DND-41 (cell line): Measurements from ENCODE around the gene FXYD5.

ENCODE experiments used
- ATAC-seq: fragments of 200-7000 bp; cut with Tn5 transposase; 3 replicates; pipeline ENCODE4 v1.9.1; 2021; ENCODE audit warnings: low read depth; ENCODE audit not compliant: insufficient read depth
- DNase-seq: peaks from one replicate; pipeline ENCODE4 v3.0.0-alpha.2; 2020
- H2AFZ ChIP-seq: 2 replicates; pipeline ENCODE4 v1.6.0; 2012; ENCODE audit warnings: low read depth, low read length
- H3K27ac ChIP-seq: 2 replicates; pipeline ENCODE4 v1.5.1; 2012; ENCODE audit warnings: low read length, inconsistent platforms
- H3K27me3 ChIP-seq: fragments of 200-600 bp; sonication (generic); 2 replicates; pipeline ENCODE4 v1.6.0; 2012; ENCODE audit warnings: low read length, mild to moderate bottlenecking, inconsistent platforms; ENCODE audit not compliant: insufficient read depth, poor library complexity
- H3K36me3 ChIP-seq: 2 replicates; pipeline ENCODE4 v1.5.1; 2012; ENCODE audit warnings: low read length, inconsistent platforms; ENCODE audit not compliant: insufficient read depth
- H3K4me1 ChIP-seq: 2 replicates; pipeline ENCODE4 v1.5.1; 2012; ENCODE audit warnings: mild to moderate bottlenecking, low read length; ENCODE audit not compliant: insufficient read depth
- H3K4me2 ChIP-seq: 2 replicates; pipeline ENCODE4 v1.6.0; 2012; ENCODE audit warnings: mild to moderate bottlenecking, moderate library complexity, low read length, inconsistent platforms; ENCODE audit not compliant: insufficient read depth
- H3K4me3 ChIP-seq, 2 experiments: fragments of 200-600 bp in 1 of 2; shearing (Covaris generic) in 1 of 2; 2 replicates each; pipeline ENCODE4 v1.5.1; 2012 to 2016; ENCODE audit warnings: inconsistent platforms in 2 of 2, low read length in 2 of 2, mild to moderate bottlenecking in 2 of 2, low read depth in 1 of 2, moderate library complexity in 1 of 2
- H3K79me2 ChIP-seq: 2 replicates; pipeline ENCODE4 v1.6.0; 2012; ENCODE audit warnings: low read length, inconsistent platforms; ENCODE audit not compliant: insufficient read depth
- H3K9ac ChIP-seq: 2 replicates; pipeline ENCODE4 v1.6.0; 2012; ENCODE audit warnings: low read depth, mild to moderate bottlenecking, inconsistent platforms, low read length, moderate library complexity
- H3K9me3 ChIP-seq: 2 replicates; pipeline ENCODE4 v1.5.1; 2012; ENCODE audit warnings: low read length, moderate library complexity, mild to moderate bottlenecking, inconsistent platforms; ENCODE audit not compliant: insufficient read depth, severe bottlenecking
- H4K20me1 ChIP-seq: 2 replicates; pipeline ENCODE4 v1.6.0; 2012; ENCODE audit warnings: low read length; ENCODE audit not compliant: insufficient read depth
- EZH2 ChIP-seq: IDR thresholded peaks from 3 replicates; pipeline ENCODE4 v1.6.1; 2012; ENCODE audit warnings: borderline replicate concordance, low read depth, mild to moderate bottlenecking, moderate library complexity, low read length, inconsistent platforms; ENCODE audit not compliant: severe bottlenecking
- TF ChIP-seq, protein P1 (sequence below): IDR thresholded peaks from 2 replicates; pipeline ENCODE4 v1.5.1; 2012; ENCODE audit warnings: borderline replicate concordance, low read length, moderate library complexity, mild to moderate bottlenecking; ENCODE audit not compliant: poor library complexity, severe bottlenecking; ENCODE audit errors: extremely low read depth

Gene FXYD5

DNA sequence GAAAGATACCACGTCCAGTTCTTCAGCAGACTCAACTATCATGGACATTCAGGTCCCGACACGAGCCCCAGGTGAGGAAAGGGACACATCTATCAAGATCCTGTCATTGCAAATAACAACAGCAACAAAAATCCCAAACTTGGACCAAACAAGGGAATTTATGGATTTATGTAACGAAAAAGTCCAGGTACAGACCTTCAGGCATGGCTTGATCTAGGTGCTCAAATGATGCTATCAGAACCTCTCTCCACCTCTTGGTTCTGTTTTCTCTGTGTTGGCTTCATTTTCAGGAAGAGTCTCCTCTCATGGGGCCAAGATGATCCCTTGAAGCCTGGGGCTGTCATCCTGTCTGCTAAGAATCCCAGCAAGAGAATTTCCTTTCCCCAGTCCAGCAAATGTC lies 2.9 kb downstream of the FXYD5 start:
- Histone ChIP-seq H3K36me3 (peaks cover 52% of the 10 kb centered on the region), H3K4me2 (no peak overlapping the region)
- TF ChIP-seq, protein P1, sequence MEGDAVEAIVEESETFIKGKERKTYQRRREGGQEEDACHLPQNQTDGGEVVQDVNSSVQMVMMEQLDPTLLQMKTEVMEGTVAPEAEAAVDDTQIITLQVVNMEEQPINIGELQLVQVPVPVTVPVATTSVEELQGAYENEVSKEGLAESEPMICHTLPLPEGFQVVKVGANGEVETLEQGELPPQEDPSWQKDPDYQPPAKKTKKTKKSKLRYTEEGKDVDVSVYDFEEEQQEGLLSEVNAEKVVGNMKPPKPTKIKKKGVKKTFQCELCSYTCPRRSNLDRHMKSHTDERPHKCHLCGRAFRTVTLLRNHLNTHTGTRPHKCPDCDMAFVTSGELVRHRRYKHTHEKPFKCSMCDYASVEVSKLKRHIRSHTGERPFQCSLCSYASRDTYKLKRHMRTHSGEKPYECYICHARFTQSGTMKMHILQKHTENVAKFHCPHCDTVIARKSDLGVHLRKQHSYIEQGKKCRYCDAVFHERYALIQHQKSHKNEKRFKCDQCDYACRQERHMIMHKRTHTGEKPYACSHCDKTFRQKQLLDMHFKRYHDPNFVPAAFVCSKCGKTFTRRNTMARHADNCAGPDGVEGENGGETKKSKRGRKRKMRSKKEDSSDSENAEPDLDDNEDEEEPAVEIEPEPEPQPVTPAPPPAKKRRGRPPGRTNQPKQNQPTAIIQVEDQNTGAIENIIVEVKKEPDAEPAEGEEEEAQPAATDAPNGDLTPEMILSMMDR, result no peak
- no peak for TF ChIP-seq EZH2

DNA sequence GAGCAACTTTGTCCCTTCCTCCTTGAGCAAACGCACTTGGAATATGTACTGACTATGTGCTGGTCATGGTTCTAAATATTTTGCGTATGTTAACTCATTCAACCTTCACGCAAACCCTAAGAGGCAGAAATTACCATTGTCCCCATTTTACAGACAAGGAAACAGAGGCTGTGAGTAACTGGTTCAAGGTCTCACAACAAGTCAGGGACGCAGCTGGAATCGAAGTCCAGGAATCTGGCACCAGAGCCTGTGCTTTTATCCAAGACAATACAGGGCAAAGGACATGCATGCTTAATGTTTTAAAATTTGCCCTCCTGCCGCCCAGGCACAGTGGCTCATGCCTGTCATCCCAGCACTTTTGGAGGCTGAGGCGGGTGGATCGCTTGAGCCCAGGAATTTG lies 5.1 kb downstream of the FXYD5 start:
- Histone ChIP-seq H3K4me2 (no peak overlapping the region), H3K4me1 (peaks cover 14% of the 10 kb centered on the region), H3K27me3 (no peaks in the 10 kb centered on the region), H3K79me2 (peaks cover 12% of the 10 kb centered on the region; the same call in 1 of the 2 replicates), H4K20me1 (peaks cover 3% of the 10 kb centered on the region; the same call in 1 of the 2 replicates), H3K36me3 (peaks cover 73% of the 10 kb centered on the region), H3K9ac (no peak overlapping the region), H3K27ac (no peak overlapping the region), H3K9me3 (peaks cover 4% of the 10 kb centered on the region), H3K4me3 (no peak overlapping the region), H2AFZ (no peak overlapping the region)
- ATAC-seq (no peak), DNase-seq (no peak)
- TF ChIP-seq EZH2, result no peak
- TF ChIP-seq, protein P1, result no peak

More for the DNA sequence above, 2.9 kb downstream of the FXYD5 start:
- Histone ChIP-seq H2AFZ (no peak overlapping the region), H4K20me1 (peaks cover 3% of the 10 kb centered on the region; the same call in 1 of the 2 replicates), H3K4me1 (peaks cover 28% of the 10 kb centered on the region), H3K27me3 (peaks cover 14% of the 10 kb centered on the region), H3K9ac (no peak overlapping the region), H3K9me3 (peaks cover 1% of the 10 kb centered on the region), H3K4me3 (no peak overlapping the region), H3K79me2 (peaks cover 12% of the 10 kb centered on the region; the same call in 1 of the 2 replicates), H3K27ac (no peak overlapping the region)
- ATAC-seq (no peak), DNase-seq (no peak)

DNA sequence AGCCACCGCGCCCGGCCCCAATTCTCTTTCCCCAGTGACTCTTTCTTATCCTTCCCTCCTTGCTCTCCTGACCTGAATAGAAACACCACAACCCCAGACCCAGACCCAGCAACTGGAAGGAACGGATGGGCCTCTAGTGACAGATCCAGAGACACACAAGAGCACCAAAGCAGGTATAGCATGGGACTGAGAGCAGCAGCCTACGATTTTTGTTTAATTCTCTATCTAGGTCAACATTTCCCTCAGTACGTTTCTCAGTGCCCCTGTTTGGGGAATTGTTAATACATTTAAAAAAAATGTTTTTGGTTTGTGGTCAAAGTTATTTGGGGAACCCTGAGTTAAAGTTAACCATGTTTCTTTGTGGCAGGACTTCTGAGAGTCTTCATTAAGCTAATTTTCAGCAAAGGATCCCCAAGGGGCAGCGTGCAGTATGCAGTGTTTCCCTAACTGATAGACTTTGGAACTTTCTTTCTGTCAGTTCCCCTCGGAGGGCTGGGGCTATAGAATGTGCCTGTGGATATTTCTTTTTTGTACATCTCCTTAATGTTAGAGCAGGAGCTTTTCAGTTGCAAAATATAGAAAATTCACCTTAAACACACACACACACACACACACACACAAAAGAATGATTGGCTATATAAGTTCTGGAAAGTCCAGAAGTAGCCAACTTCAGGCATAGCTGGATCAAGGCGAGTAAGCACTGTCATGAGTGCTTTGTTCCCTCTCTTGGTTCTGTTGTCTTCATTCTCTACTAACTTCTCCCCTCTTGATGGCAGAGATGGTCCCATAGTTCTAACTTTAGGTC lies 6.3 kb downstream of the FXYD5 start:
- no peak for ATAC-seq
- Histone ChIP-seq H3K27ac (no peak overlapping the region), H3K27me3 (no peaks in the 10 kb centered on the region), H3K4me2 (no peak overlapping the region), H3K9ac (no peak overlapping the region), H3K79me2 (no peaks in the 10 kb centered on the region; the same call in 1 of the 2 replicates), H3K9me3 (peaks cover 4% of the 10 kb centered on the region), H3K4me3 (no peak overlapping the region), H3K4me1 (peaks cover 2% of the 10 kb centered on the region), H4K20me1 (no peaks in the 10 kb centered on the region; the same call in 1 of the 2 replicates), H3K36me3 (peaks cover 85% of the 10 kb centered on the region), H2AFZ (no peak overlapping the region)
- TF ChIP-seq EZH2, result no peak
- TF ChIP-seq, protein P1, result no peak
- no peak for DNase-seq
